GM12878 (cell line): ENCODE results near the gene ACOT12. TPM values are rescaled to one million over a fixed set of nuclear protein-coding genes. Genes with fewer than 3 reads are reported as not detected.

Experiments used
- ATAC-seq: fragments of 200-7000 bp; cut with Tn5 transposase; 3 replicates; pipeline ENCODE4 v1.9.1; 2020; ENCODE audit warnings: mild to moderate bottlenecking, moderate library complexity
- BruUV-seq: library from RNA; stranded (reverse); fragments of 400-500 nt; replicated peaks from 2 replicates; lab custom pipeline; 2021; lab: Mats Ljungman, UMichigan
- CTCF ChIA-PET: fragments of 300-600 bp; sonication (Branson Sonifier 250); formaldehyde crosslinking; extraction: SDS; loops from one replicate; lab custom pipeline; 2021; ENCODE audit warnings: inconsistent platforms; lab: Yijun Ruan, JAX
- POLR2A ChIA-PET: fragments of 350-600 bp; formaldehyde crosslinking; extraction: SDS; loops from one replicate; lab custom pipeline; 2021; ENCODE audit warnings: inconsistent platforms; lab: Charles Lee
- RAD21 ChIA-PET: fragments of 300-600 bp; sonication (Branson Sonifier 250); formaldehyde crosslinking; loops from one replicate; lab custom pipeline; 2023; ENCODE audit warnings: antibody characterized with exemption; ENCODE audit not compliant: unreplicated experiment; lab: Charles Lee
- SMC1A ChIA-PET: fragments of 300-600 bp; sonication (Branson Sonifier 250); formaldehyde crosslinking; loops from one replicate; lab custom pipeline; 2023; ENCODE audit not compliant: unreplicated experiment, uncharacterized antibody; lab: Charles Lee
- DNase-seq: peaks from one replicate; pipeline ENCODE4 v3.0.0-alpha.2; 2011; ENCODE audit warnings: low read depth, low spot score
- FAIRE-seq: peaks from 3 replicates; lab custom pipeline; 2011; peaks lifted over from hg19 to GRCh38; lab: Jason Lieb, UNC
- H2AFZ ChIP-seq: 2 replicates; pipeline ENCODE4 v1.6.0; 2011; ENCODE audit warnings: low read depth, low read length, control low read depth; ENCODE audit not compliant: control insufficient read depth
- H3K27ac ChIP-seq: 2 replicates; pipeline ENCODE4 v1.5.1; 2011; ENCODE audit warnings: control low read depth; ENCODE audit not compliant: control insufficient read depth, insufficient read depth
- H3K27me3 ChIP-seq, 2 experiments: replicated peaks in 1 of 2; 2 replicates each; pipeline versions ENCODE4 v1.6.0 to v1.6.1; 2011; ENCODE audit warnings: low read length in 1 of 2; ENCODE audit not compliant: control insufficient read depth in 2 of 2, insufficient read depth in 2 of 2
- H3K36me3 ChIP-seq, 2 experiments: 2 replicates each; pipeline ENCODE4 v1.5.1; 2011; ENCODE audit warnings: low read length in 1 of 2; ENCODE audit not compliant: control insufficient read depth in 2 of 2, insufficient read depth in 2 of 2
- H3K4me1 ChIP-seq: 2 replicates; pipeline ENCODE4 v1.6.1; 2011; ENCODE audit warnings: mild to moderate bottlenecking, low read length, moderate library complexity, mixed read lengths; ENCODE audit not compliant: control insufficient read depth, insufficient read depth
- H3K4me2 ChIP-seq: 2 replicates; pipeline ENCODE4 v1.6.0; 2011; ENCODE audit warnings: control low read depth; ENCODE audit not compliant: control insufficient read depth, insufficient read depth
- H3K4me3 ChIP-seq: fragments of 200-600 bp; sonication (generic); 2 replicates; pipeline ENCODE4 v1.5.1; 2016
- H3K79me2 ChIP-seq: 2 replicates; pipeline ENCODE4 v1.6.0; 2011; ENCODE audit warnings: low read length; ENCODE audit not compliant: control insufficient read depth, insufficient read depth
- H3K9ac ChIP-seq: 2 replicates; pipeline ENCODE4 v1.8.0; 2011; ENCODE audit warnings: low read length, control low read depth, mixed read lengths; ENCODE audit not compliant: control insufficient read depth, insufficient read depth
- H3K9me3 ChIP-seq: replicated peaks from 3 replicates; pipeline ENCODE4 v1.5.1; 2011; ENCODE audit warnings: mild to moderate bottlenecking, low read length; ENCODE audit not compliant: control insufficient read depth, insufficient read depth
- H4K20me1 ChIP-seq: 2 replicates; pipeline ENCODE4 v1.6.0; 2011; ENCODE audit not compliant: control insufficient read depth, insufficient read depth
- BHLHE40 ChIP-seq, 2 experiments: fragments of 450-650 bp in 1 of 2; IDR thresholded peaks; 2 replicates each; pipeline ENCODE4 v1.6.1; 2011 to 2017; ENCODE audit warnings: low read depth in 2 of 2, borderline replicate concordance in 1 of 2, improper control_type of control experiment in 1 of 2, low read length in 1 of 2, mild to moderate bottlenecking in 1 of 2
- NFIC ChIP-seq: IDR thresholded peaks from 2 replicates; pipeline ENCODE4 v1.6.1; 2012; ENCODE audit warnings: low read depth, mild to moderate bottlenecking, inconsistent platforms, low read length, moderate library complexity
- NFYA ChIP-seq: IDR thresholded peaks from 2 replicates; pipeline ENCODE4 v1.6.1; 2011; ENCODE audit warnings: low read depth, mild to moderate bottlenecking, low read length, improper control_type of control experiment, borderline replicate concordance
- PAX5 ChIP-seq: IDR thresholded peaks from 2 replicates; pipeline ENCODE4 v1.6.1; 2011; ENCODE audit warnings: low read depth, low read length, borderline replicate concordance
- WGBS: methylation state at CpG from one replicate; pipeline ENCODE4 v1.1.6; 2016; ENCODE audit warnings: low lambda C conversion rate; ENCODE audit not compliant: insufficient replicate concordance, insufficient coverage; ENCODE audit errors: missing lambda C conversion rate; 5-methylcytosine and 5-hydroxymethylcytosine counted together
- in situ Hi-C: fragments of 300-500 bp; cut with MboI; formaldehyde crosslinking; loops from 9 replicates; pipeline ENCODE4 v1.14.3; 2018; ENCODE audit warnings: mixed read lengths
- intact Hi-C: fragments of 100-400 bp; cut with micrococcal nuclease; formaldehyde crosslinking; loops from one replicate; pipeline ENCODE4 v1.14.2; 2022; ENCODE audit not compliant: unreplicated experiment
- polyA plus RNA-seq, 11 experiments: library from polyadenylated mRNA; depleted of rRNA in 4 of 11; unstranded in 6 of 11; stranded (reverse) in 5 of 11; fragments of >200 nt; fragmentation: Nextera tagmentation in 4 of 11; fragmentation: Illumina TruSeq in 1 of 11; extraction: Ambion mirVana in 4 of 11; extraction: Trizol in 1 of 11; gene quantifications; 1 replicate in 1 of 11; 2 replicates in 10 of 11; pipeline versions ENCODE4 v1.2.1 to v1.2.3, GENCODE V29; 2011 to 2016; ENCODE audit warnings: inconsistent platforms in 2 of 11, missing spikeins in 2 of 11, low read depth in 1 of 11
- total RNA-seq, 4 experiments: library from RNA; depleted of rRNA in 3 of 4; stranded (reverse); fragments of >200 nt in 3 of 4; fragmentation: Illumina TruSeq in 1 of 4; extraction: Trizol in 1 of 4; gene quantifications; 2 replicates each; pipeline versions ENCODE4 v1.2.1 to v1.2.3, GENCODE V29; 2013 to 2021

ACOT12 gene
- total and polyA plus RNA-seq, 10 of the 15 experiments (the other 5 are each of a cell fraction or from before 2014, with no cell fraction given), result 0.08 TPM; not detected in 9

- peak; percentile 46 to 65; a peak in 2 of 4 replicates for TF ChIP-seq BHLHE40 (IDR thresholded peaks at IDR 0.05; ENCODE audit: borderline replicate concordance in 1 of 2, low read depth in 2 of 2, low read length in 1 of 2)
- no peak for TF ChIP-seq NFYA
- TF ChIP-seq, all 136 proteins: peak for 6
Measured at GRCh38 chr5:81288021-81288433, 105.9 kb downstream of the ACOT12 start (continued).

- ChIA-PET CTCF (interaction anchor here (0.7 to 3.9 kb wide), 5 partner anchors 12 to 91 kb away, joined by 3 to 23 read pairs (median 3); no protein-coding TSS in a partner anchor), RAD21 (no interaction called here)
- Histone ChIP-seq H3K9me3 (no peaks in the 10 kb centered on the region; the same call in 1 of the 3 replicates), H3K79me2 (no peaks in the 10 kb centered on the region), H3K27ac (no peak overlapping the region), H3K4me2 (no peak overlapping the region), H3K4me1 (peaks cover 12% of the 10 kb centered on the region), H3K36me3 (no peaks in the 10 kb centered on the region), H2AFZ (no peak overlapping the region), H4K20me1 (no peaks in the 10 kb centered on the region), H3K9ac (no peak overlapping the region)
- FAIRE-seq (no peak), ATAC-seq (peak; percentile 31; the same call in 2 of the 3 replicates)
- in situ Hi-C loops, result no loop called here
- BruUV-seq, result no TSS peak
- TF ChIP-seq PAX5, result no peak
- TF ChIP-seq NFIC, result no peak
- TF ChIP-seq, all 136 proteins: peak for 0
- POLR2A ChIA-PET, result no interaction called here
- SMC1A ChIA-PET, result interaction anchor here (0.7 to 4.7 kb wide), 4 partner anchors 9 to 132 kb away, joined by 3 to 22 read pairs (median 3); no protein-coding TSS in a partner anchor
- no peak for DNase-seq
- intact Hi-C loops, result loop anchor here (5.0 kb wide), 1 partner anchor 74 kb away; no protein-coding TSS in a partner anchor
- 80% methylated on average over 2 of the region's 3 CpGs for WGBS
- Histone ChIP-seq H3K4me3 (no peak overlapping the region), H3K27me3 (no peaks in the 10 kb centered on the region)
Measured at GRCh38 chr5:81286059-81286617, 107.8 kb downstream of the ACOT12 start.
